AG10803 (cell line): ENCODE results near the gene CTNNBIP1.

Source experiments
- DNase-seq: peaks from one replicate; pipeline ENCODE4 v3.0.0; 2010; ENCODE audit warnings: low read depth
- H3K4me3 ChIP-seq: 2 replicates; pipeline ENCODE4 v1.5.1; 2011; ENCODE audit warnings: mild to moderate bottlenecking, low read length, control low read depth
- TF ChIP-seq, protein P1 (sequence below): conservative IDR thresholded peaks from 2 replicates; pipeline ENCODE4 v1.5.1; 2011; ENCODE audit warnings: mild to moderate bottlenecking, low read length, control low read depth, inconsistent platforms

The CTNNBIP1 gene

DNA sequence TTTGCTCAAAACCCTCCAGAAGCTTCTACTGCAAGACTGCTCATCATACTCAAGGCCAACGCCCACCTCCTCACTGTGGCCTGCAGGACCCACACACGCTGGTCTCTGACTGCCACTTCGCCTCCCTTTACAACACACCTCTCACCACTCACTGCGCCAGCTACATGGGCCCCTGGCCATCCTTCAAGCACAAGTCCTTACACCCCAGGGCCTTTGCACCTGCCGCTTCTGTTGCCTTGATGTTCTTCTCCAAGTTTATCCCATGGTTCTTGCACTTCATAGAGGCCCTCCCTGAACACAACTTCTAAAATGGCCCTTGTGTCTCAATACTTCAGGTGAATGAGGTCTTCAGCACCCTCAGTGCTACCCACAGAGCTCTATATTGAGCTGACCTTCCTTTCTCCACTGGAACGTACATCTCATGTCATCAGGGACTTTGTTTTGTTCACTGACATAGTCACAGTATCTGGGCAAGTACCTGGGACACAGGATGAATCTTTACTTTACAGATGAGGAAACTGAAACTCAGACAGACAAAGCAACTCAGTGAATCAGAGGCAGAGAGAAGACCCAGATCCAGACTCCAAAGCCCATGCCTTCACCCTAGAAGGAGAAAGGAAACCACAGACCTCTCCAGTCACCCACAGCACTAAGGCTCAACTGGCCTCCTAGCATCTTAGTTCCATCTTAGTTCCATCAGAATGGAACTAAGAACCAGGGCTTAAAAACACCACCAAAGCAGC, 51.6 kb downstream of the CTNNBIP1 start:
- no peak overlapping the region for H3K4me3 ChIP-seq
- DNase-seq = no peak
- TF ChIP-seq, protein P1, sequence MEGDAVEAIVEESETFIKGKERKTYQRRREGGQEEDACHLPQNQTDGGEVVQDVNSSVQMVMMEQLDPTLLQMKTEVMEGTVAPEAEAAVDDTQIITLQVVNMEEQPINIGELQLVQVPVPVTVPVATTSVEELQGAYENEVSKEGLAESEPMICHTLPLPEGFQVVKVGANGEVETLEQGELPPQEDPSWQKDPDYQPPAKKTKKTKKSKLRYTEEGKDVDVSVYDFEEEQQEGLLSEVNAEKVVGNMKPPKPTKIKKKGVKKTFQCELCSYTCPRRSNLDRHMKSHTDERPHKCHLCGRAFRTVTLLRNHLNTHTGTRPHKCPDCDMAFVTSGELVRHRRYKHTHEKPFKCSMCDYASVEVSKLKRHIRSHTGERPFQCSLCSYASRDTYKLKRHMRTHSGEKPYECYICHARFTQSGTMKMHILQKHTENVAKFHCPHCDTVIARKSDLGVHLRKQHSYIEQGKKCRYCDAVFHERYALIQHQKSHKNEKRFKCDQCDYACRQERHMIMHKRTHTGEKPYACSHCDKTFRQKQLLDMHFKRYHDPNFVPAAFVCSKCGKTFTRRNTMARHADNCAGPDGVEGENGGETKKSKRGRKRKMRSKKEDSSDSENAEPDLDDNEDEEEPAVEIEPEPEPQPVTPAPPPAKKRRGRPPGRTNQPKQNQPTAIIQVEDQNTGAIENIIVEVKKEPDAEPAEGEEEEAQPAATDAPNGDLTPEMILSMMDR = no peak

DNA sequence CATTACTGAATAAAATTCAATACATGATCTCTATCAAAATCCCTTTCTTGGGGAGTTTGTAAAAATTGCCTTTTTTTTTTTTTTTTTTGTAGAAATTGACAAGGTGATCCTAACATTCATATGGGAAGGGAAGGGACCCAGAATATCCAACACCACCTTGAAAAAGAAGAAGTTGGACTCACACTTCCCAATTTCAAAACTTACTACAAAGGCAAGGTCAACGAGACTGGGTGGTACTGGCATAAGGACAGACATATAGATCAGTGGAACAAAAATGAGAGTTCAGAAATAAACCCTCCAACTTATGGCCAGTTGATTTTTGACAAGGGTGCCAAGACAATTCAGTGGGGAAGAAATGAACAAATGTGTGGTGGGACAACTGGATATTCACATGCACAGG, 54.9 kb downstream of the CTNNBIP1 start:
- no peak for DNase-seq
- TF ChIP-seq, protein P1 = no peak
- H3K4me3 ChIP-seq = no peak overlapping the region

DNA sequence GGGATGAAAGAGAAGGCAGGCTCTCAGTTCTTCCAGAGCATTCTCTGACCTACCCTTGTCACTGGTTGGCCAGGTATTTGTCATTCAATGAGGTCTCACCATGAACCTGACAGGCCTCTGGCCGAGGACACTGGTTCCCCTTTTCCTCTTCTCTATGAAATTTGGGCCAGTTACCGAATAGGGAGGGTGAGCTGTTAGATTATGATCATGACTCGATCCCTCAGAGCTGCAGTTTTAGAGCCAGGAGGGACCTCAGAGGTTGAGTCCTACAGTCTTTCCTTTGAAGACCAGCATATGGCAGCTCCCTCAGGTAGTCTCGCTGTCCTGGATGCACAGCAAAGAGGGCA, 56.8 kb downstream of the CTNNBIP1 start:
- H3K4me3 ChIP-seq = no peak overlapping the region
- TF ChIP-seq, protein P1 = no peak
- DNase-seq = no peak

DNA sequence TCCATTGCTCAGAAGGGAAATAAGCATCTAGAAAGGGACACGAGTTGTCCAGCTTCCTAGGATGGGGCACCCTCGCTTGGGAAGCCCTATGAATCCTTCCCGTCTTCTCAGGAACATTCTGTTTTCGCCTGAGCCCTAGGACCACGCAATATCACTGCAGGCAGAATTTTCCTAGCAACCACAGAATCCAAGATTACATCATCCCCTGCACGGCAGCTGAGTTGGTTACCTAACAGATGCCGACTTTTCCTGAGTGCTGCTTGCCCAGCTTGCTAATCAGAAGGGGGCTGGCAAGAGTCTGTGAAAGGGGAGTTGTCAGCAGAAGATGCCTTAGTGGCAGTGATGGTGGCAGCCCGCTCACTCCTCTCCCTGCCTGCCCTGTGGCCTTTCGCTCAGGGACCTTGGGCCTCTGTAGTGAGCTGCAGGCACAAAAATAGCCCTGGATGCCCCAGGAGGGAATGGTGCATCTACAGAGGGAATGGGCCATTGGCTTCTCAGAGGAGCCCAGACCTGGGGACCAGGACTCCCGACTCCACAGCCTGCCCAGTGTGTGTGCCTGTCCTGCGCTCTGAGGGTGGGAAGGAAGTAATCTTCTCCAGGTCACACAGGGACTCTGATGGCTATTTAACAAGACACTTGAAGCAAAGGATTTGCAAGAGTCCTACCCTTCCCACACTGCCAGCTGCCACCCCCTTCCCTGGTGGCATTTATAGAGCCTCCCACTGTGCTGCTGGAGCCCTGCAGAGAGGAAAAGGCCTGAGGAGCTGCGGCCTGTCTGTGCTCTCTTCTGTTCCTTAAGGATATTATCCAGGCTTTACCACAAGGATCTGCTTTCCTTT, 57.4 kb downstream of the CTNNBIP1 start:
- peak; percentile 83 for DNase-seq
- H3K4me3 ChIP-seq = no peak overlapping the region
- TF ChIP-seq, protein P1 = no peak

DNA sequence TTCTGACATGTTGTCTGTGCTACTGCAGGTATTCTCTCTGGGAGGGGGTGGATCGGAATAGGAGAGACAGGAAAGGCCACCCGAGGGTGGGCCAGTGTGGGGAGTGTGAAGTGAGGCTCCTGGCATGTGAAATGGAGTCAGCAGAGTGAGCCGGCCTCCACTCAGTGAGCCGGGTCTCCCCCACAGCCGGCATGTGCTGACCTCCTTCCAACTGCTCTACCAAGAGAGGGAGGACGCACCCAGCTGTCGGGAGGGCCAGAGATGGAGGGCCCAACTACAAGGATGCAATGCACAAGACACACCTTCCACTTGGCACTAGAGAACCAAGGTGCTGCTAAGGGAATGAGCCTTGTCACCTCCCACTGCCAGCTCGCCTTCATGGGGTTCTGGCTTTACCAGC, 58.1 kb downstream of the CTNNBIP1 start:
- TF ChIP-seq, protein P1 = no peak
- no peak overlapping the region for H3K4me3 ChIP-seq
- DNase-seq = no peak

DNA sequence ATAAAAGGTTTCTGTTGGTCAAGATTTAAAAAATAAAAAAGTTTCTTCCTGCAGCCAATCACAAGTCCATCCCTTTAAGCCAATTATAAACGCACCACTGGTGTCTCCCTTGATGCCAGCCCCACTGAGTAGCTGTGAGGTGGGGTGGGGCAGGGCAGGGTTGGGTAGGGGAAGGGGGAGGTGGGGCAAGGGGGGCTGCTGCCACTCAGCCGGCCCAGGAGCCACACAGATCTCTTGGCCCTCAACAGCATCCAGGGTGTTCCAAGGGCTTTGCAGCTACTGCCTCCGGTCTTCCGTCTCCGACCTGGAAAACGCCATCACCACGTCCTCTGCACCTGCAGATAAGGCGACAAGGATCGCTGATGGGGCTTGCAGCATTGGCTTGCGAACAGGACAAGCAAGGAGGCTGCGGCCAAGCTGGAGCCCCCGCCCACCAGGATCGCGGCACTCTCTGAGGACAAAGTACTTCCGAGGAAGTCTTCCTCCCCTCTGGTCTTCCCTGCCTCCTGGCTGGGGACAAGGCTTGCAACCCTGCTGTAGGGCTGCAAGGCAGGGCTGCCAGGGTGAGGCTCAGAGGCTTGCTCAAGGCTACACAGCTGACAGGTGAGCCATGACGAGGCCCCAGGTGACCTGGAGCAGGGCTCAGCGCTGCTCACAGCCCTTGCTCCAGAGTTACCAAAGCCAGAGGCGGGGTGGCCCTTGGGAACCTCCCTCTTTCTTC, 59.5 kb downstream of the CTNNBIP1 start:
- DNase-seq = no peak
- H3K4me3 ChIP-seq = no peak overlapping the region
- TF ChIP-seq, protein P1 = no peak
